GM21825 (cell line): ENCODE measurements around the gene NSMF.
A peak's percentile ranks its signal among the peaks of the same experiment; 100 is the strongest.

ENCODE experiments used
- ATAC-seq: cut with Tn5 transposase; IDR thresholded peaks from one replicate; pipeline ENCODE4 v1.9.1; 2021; ENCODE audit warnings: mild to moderate bottlenecking, moderate library complexity; ENCODE audit not compliant: unreplicated experiment

NSMF gene

GRCh38 chr9:137434498-137435380 is 24.4 kb downstream of the NSMF start:
- no peak for ATAC-seq

- no peak for ATAC-seq
These were observed 25.2 kb downstream of the NSMF start for GRCh38 chr9:137433916-137434431.

- ATAC-seq = no peak
These were observed 25.7 kb downstream of the NSMF start for GRCh38 chr9:137433349-137433915.

GRCh38 chr9:137432687-137433348 is 26.3 kb downstream of the NSMF start:
- ATAC-seq = no peak

- ATAC-seq = no peak
These were observed 27.7 kb downstream of the NSMF start for GRCh38 chr9:137431416-137431931.

- no peak for ATAC-seq
These were observed 28.3 kb downstream of the NSMF start for GRCh38 chr9:137430723-137431415.

- ATAC-seq = peak; percentile 44
These were observed 29.0 kb downstream of the NSMF start for GRCh38 chr9:137429974-137430722.

- ATAC-seq = no peak
These were observed 29.6 kb downstream of the NSMF start for GRCh38 chr9:137429546-137429890.

GRCh38 chr9:137428841-137429545 is 30.1 kb downstream of the NSMF start:
- ATAC-seq = no peak

GRCh38 chr9:137428311-137428630 is 30.9 kb downstream of the NSMF start:
- no peak for ATAC-seq

GRCh38 chr9:137427454-137428310 is 31.5 kb downstream of the NSMF start:
- no peak for ATAC-seq

- ATAC-seq = no peak
These were observed 33.0 kb downstream of the NSMF start for GRCh38 chr9:137426018-137426681.

- ATAC-seq = peak; percentile 24
These were observed 35.4 kb downstream of the NSMF start for GRCh38 chr9:137423514-137424291.

- ATAC-seq = peak; percentile 84
These were observed 36.3 kb downstream of the NSMF start, which contains the start of the genes EXD3 and NOXA1 for GRCh38 chr9:137422604-137423513. Gene EXD3 (minus strand): TSS chr9:137423162. CDS start chr9:137395357, 27,805 bp downstream. Gene NOXA1 (plus strand): TSS chr9:137423393. CDS start chr9:137423530, 137 bp downstream.

- no peak for ATAC-seq
These were observed 37.1 kb downstream of the NSMF start for GRCh38 chr9:137421838-137422603.
